Body of pancreas (tissue), 4 donors: ENCODE measurements around the gene GPR65.

ENCODE experiments used
- POLR2A ChIP-seq, 3 donors: fragments of 450-650 bp; IDR thresholded peaks; one replicate each; pipeline ENCODE4 v1.6.1; 2016; ENCODE audit warnings: antibody characterized with exemption in 3 of 3, mild to moderate bottlenecking in 2 of 3
- TF ChIP-seq, protein P1 (sequence below), 7 experiments: fragments of 450-650 bp in 4 of 7; fragments of 200-600 bp in 3 of 7; sonication (generic) in 3 of 7; IDR thresholded peaks; one replicate each; pipeline ENCODE4 v1.5.1; 2016 to 2019; ENCODE audit warnings: antibody characterized with exemption in 7 of 7

DNA sequence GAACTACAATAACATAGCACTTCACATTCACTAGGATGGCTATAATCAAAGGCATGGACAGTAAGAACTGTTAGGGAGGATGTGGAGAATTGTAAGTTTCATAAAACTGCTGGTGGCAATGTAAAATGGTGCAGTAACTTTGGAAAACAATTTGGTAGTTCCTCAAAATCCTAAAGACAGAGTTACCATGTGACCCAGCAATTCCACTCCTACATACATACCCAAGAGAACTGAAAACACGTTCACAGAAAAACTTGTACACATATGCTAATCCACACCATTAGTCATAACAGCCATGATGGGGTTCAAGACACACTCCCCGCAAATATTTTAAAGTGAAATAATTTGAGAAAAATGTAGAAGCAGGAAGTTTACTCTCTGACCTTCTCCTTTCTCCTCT lies 43.7 kb upstream of the GPR65 start:
- TF ChIP-seq, protein P1, sequence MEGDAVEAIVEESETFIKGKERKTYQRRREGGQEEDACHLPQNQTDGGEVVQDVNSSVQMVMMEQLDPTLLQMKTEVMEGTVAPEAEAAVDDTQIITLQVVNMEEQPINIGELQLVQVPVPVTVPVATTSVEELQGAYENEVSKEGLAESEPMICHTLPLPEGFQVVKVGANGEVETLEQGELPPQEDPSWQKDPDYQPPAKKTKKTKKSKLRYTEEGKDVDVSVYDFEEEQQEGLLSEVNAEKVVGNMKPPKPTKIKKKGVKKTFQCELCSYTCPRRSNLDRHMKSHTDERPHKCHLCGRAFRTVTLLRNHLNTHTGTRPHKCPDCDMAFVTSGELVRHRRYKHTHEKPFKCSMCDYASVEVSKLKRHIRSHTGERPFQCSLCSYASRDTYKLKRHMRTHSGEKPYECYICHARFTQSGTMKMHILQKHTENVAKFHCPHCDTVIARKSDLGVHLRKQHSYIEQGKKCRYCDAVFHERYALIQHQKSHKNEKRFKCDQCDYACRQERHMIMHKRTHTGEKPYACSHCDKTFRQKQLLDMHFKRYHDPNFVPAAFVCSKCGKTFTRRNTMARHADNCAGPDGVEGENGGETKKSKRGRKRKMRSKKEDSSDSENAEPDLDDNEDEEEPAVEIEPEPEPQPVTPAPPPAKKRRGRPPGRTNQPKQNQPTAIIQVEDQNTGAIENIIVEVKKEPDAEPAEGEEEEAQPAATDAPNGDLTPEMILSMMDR (IDR thresholded peaks at IDR 0.05) = no peak
- no peak for TF ChIP-seq POLR2A (IDR thresholded peaks at IDR 0.05)
